Fibroblast of lung (primary cell): ENCODE measurements around the gene PDE12. TPM values are rescaled to one million over a fixed set of nuclear protein-coding genes. Genes with fewer than 3 reads are reported as not detected.

ENCODE experiments used
- DNase-seq, 2 donors: peaks; one replicate each; pipeline versions ENCODE4 v3.0.0 to v3.0.0-alpha.2; 2010; ENCODE audit warnings: low read depth in 2 of 2
- H2AFZ ChIP-seq: 2 replicates; pipeline ENCODE4 v1.5.1; 2012; ENCODE audit warnings: low read length, control low read depth, inconsistent platforms
- H3K27ac ChIP-seq: 2 replicates; pipeline ENCODE4 v1.5.1; 2011; ENCODE audit warnings: low read length, control low read depth; ENCODE audit not compliant: insufficient read depth
- H3K27me3 ChIP-seq: 2 replicates; pipeline ENCODE4 v1.5.1; 2011; ENCODE audit warnings: mild to moderate bottlenecking, low read length; ENCODE audit not compliant: control insufficient read depth, insufficient read depth
- H3K36me3 ChIP-seq: 2 replicates; pipeline ENCODE4 v1.5.1; 2011; ENCODE audit warnings: low read length; ENCODE audit not compliant: control insufficient read depth, insufficient read depth
- H3K4me1 ChIP-seq: 2 replicates; pipeline ENCODE4 v1.5.1; 2011; ENCODE audit warnings: low read length; ENCODE audit not compliant: control insufficient read depth, insufficient read depth; ENCODE audit errors: extremely low read depth
- H3K4me2 ChIP-seq: 2 replicates; pipeline ENCODE4 v1.5.1; 2011; ENCODE audit warnings: low read length, control low read depth; ENCODE audit not compliant: insufficient read depth; ENCODE audit errors: extremely low read depth
- H3K4me3 ChIP-seq, 4 experiments: fragments of 200-600 bp in 1 of 4; sonication (generic) in 1 of 4; replicated peaks in 1 of 4; 2 replicates each; pipeline ENCODE4 v1.5.1; 2011 to 2016; ENCODE audit warnings: low read length in 4 of 4, low read depth in 3 of 4, mild to moderate bottlenecking in 3 of 4, control low read depth in 2 of 4, inconsistent platforms in 1 of 4, mixed read lengths in 1 of 4; ENCODE audit not compliant: insufficient read depth in 1 of 4; ENCODE audit errors: control extremely low read depth in 1 of 4
- H3K79me2 ChIP-seq: 2 replicates; pipeline ENCODE4 v1.5.1; 2012; ENCODE audit warnings: mild to moderate bottlenecking, low read length, inconsistent platforms; ENCODE audit not compliant: control insufficient read depth, insufficient read depth
- H3K9ac ChIP-seq: 2 replicates; pipeline ENCODE4 v1.5.1; 2011; ENCODE audit warnings: mild to moderate bottlenecking, low read length, control low read depth; ENCODE audit not compliant: insufficient read depth
- H3K9me3 ChIP-seq: 2 replicates; pipeline ENCODE4 v1.5.1; 2012; ENCODE audit warnings: low read depth, low read length; ENCODE audit not compliant: control insufficient read depth, insufficient read depth
- H4K20me1 ChIP-seq: 2 replicates; pipeline ENCODE4 v1.5.1; 2011; ENCODE audit warnings: low read length; ENCODE audit not compliant: control insufficient read depth, insufficient read depth; ENCODE audit errors: extremely low read depth
- CTCF ChIP-seq, 2 donors: IDR thresholded peaks in 1 of 2; conservative IDR thresholded peaks in 1 of 2; 1 replicate in 1 of 2; 2 replicates in 1 of 2; pipeline ENCODE4 v1.5.1; 2011 to 2012; ENCODE audit warnings: low read length in 2 of 2, control low read depth in 1 of 2, inconsistent platforms in 1 of 2, low read depth in 1 of 2, mild to moderate bottlenecking in 1 of 2
- EZH2 ChIP-seq: IDR thresholded peaks from 2 replicates; pipeline ENCODE4 v1.5.1; 2012; ENCODE audit warnings: low read length, control low read depth, mild to moderate bottlenecking; ENCODE audit errors: missing control alignments
- polyA plus RNA-seq, 2 donors: library from polyadenylated mRNA; depleted of rRNA in 1 of 2; stranded (reverse) in 1 of 2; unstranded in 1 of 2; fragments of >200 nt; gene quantifications; 2 replicates each; pipeline ENCODE4 v1.2.1, GENCODE V29; 2011 to 2012; ENCODE audit warnings: missing spikeins in 1 of 2
- total RNA-seq: library from RNA; depleted of rRNA; stranded (reverse); fragments of >200 nt; gene quantifications from 2 replicates; pipeline ENCODE4 v1.2.1, GENCODE V29; 2014

The PDE12 gene
- total and polyA plus RNA-seq, 2 donors (not counting 1 experiment from before 2014, with no cell fraction given) = 11.1 to 11.2 TPM

- H3K9me3 ChIP-seq = no peaks in the 10 kb centered on the region
- H3K9ac ChIP-seq = no peak overlapping the region
- no peaks in the 10 kb centered on the region for H3K27me3 ChIP-seq
- TF ChIP-seq CTCF (conservative IDR thresholded peaks at IDR 0.05 in 1 of 2, IDR thresholded peaks at IDR 0.05 in 1 of 2; ENCODE audit: low read depth in 1 of 2, low read length in 2 of 2) = peak in 1 of 2 donors; percentile 11
- no peak for TF ChIP-seq EZH2
- DNase-seq = no peak
- H2AFZ ChIP-seq = no peak overlapping the region
- H3K79me2 ChIP-seq = peaks cover 94% of the 10 kb centered on the region
- no peak overlapping the region for H3K27ac ChIP-seq
- no peak overlapping the region for H3K4me2 ChIP-seq
- no peak overlapping the region for H3K4me3 ChIP-seq
- H4K20me1 ChIP-seq = peaks cover 11% of the 10 kb centered on the region
- H3K36me3 ChIP-seq = no peaks in the 10 kb centered on the region
- no peaks in the 10 kb centered on the region for H3K4me1 ChIP-seq
Observed at GRCh38 chr3:57582474-57583168, 26.5 kb downstream of the PDE12 start.

GRCh38 chr3:57583544-57583943 lies 27.5 kb downstream of the PDE12 start:
- no peaks in the 10 kb centered on the region for H3K4me1 ChIP-seq
- H3K36me3 ChIP-seq = no peaks in the 10 kb centered on the region
- H2AFZ ChIP-seq = no peak overlapping the region
- no peak overlapping the region for H3K27ac ChIP-seq
- no peaks in the 10 kb centered on the region for H3K27me3 ChIP-seq
- H3K4me2 ChIP-seq = no peak overlapping the region
- H3K9me3 ChIP-seq = no peaks in the 10 kb centered on the region
- TF ChIP-seq EZH2 (no peak), CTCF (conservative IDR thresholded peaks at IDR 0.05 in 1 of 2, IDR thresholded peaks at IDR 0.05 in 1 of 2; ENCODE audit: low read depth in 1 of 2, low read length in 2 of 2) (no peak)
- peaks cover 95% of the 10 kb centered on the region for H3K79me2 ChIP-seq
- DNase-seq = no peak
- H3K4me3 ChIP-seq = no peak overlapping the region
- peaks cover 16% of the 10 kb centered on the region for H4K20me1 ChIP-seq
- H3K9ac ChIP-seq = no peak overlapping the region

GRCh38 chr3:57586778-57587177 lies 30.7 kb downstream of the PDE12 start:
- no peak for DNase-seq
- H3K4me1 ChIP-seq = no peaks in the 10 kb centered on the region
- no peak overlapping the region for H2AFZ ChIP-seq
- no peak overlapping the region for H3K4me3 ChIP-seq
- no peaks in the 10 kb centered on the region for H3K27me3 ChIP-seq
- H3K9ac ChIP-seq = no peak overlapping the region
- no peaks in the 10 kb centered on the region for H3K9me3 ChIP-seq
- no peaks in the 10 kb centered on the region for H3K36me3 ChIP-seq
- no peak overlapping the region for H3K27ac ChIP-seq
- H3K4me2 ChIP-seq = no peak overlapping the region
- H4K20me1 ChIP-seq = peaks cover 12% of the 10 kb centered on the region
- no peak for TF ChIP-seq EZH2
- no peak for TF ChIP-seq CTCF (conservative IDR thresholded peaks at IDR 0.05 in 1 of 2, IDR thresholded peaks at IDR 0.05 in 1 of 2; ENCODE audit: low read depth in 1 of 2, low read length in 2 of 2)
- H3K79me2 ChIP-seq = peaks cover 95% of the 10 kb centered on the region
